ENCODE data around the gene PSD4.

GRCh38 chr2:113240915-113241911, 67.4 kb downstream of the PSD4 start:
- TF ChIP-seq CTCF (IDR thresholded peaks at IDR 0.05; ENCODE audit: low read depth, low read length) (no peak), EZH2phosphoT487 (IDR thresholded peaks at IDR 0.05; ENCODE audit: low read depth) (no peak)
